GM19238 (cell line): ENCODE results near the gene KTN1.
A peak's percentile ranks its signal among the peaks of the same experiment; 100 is the strongest.

Experiments
- DNase-seq: peaks from one replicate; pipeline ENCODE4 v3.0.0; 2011; ENCODE audit warnings: low spot score; ENCODE audit not compliant: insufficient read length

Gene KTN1

DNA sequence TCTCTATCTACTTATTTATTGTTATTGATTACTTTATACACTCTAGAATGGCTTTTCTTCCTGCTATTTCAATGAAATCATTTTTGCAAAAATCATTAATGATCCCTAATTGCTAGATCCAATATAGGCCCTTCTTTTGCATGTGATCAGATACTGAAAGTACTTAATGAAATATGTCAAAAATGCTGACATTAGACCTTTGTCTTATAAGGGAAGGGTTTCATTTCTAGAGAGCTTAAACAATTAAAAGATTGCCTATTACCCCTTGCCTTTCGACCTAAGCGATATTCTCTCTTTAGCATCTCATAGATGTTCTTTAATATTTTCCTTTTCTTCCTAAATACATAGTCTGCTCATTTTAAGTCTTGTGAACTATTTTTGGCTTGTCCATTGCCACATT is 101.1 kb downstream of the KTN1 start:
- no peak for DNase-seq

DNA sequence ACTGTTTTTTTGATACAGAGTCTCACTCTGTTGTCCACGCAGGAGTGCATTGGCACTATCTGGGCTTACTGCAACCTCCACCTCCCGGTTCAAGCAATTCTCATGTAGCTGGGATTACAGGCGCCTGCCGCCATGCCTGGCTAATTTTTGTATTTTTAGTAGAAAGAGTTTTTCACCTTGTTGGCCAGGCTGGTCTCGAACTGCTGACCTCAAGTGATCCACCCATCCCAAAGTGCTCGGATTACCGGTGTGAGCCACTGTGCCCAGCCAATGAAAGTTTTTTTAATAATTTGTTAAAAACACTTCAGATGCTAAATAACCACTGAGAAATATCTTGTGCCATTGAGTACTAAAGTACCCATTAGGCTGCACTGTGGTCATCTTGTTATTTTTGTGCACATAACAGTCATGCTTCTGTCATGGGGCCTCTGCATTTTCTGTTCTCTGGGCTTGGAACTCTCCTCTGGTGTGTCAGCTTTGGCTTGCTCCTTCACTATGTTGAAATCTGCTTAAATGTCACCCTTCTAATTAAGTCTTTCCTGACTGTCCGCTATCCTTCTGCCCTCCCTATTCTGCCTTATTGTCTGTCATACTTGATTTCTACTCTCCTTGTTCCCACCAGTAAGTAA is 105.1 kb downstream of the KTN1 start:
- DNase-seq: no peak

DNA sequence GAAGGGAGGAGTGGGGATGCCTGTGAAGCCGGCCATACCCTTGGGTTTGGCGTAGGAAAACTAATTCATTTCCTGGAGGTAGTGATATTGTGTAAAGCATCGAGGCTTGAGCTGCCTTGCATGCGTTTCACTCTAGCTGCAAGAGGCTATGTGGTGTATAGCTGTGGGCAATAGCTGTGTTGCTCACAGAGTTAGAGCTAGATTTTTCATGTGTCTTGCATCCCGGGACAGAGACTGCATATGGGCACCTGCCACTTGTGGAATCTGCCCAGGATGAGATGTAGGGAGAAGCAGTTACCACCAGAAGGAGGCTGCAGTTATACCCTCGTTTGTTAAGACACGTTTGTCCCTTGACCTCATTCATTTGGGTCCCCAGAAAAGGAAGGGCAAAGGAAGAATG is 106.7 kb downstream of the KTN1 start:
- DNase-seq: no peak

DNA sequence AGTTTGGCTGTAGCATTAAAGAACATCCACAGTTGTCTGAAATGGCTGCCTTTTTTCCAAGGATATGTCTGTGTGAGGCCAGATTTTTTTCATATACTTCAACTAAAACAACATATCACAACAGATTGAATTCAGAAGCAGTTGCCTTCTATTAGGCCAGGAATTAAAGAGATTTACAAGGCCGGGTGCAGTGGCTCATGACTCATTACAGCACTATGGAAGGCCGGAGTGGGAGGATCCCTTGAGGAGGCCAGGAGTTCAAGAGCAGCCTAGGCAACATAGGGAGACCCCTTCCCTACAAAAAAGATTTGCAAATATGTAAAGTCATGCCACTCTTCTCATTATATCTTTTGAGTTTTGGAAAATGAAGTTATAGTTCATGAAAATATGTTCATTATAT is 108.6 kb downstream of the KTN1 start:
- DNase-seq: no peak

DNA sequence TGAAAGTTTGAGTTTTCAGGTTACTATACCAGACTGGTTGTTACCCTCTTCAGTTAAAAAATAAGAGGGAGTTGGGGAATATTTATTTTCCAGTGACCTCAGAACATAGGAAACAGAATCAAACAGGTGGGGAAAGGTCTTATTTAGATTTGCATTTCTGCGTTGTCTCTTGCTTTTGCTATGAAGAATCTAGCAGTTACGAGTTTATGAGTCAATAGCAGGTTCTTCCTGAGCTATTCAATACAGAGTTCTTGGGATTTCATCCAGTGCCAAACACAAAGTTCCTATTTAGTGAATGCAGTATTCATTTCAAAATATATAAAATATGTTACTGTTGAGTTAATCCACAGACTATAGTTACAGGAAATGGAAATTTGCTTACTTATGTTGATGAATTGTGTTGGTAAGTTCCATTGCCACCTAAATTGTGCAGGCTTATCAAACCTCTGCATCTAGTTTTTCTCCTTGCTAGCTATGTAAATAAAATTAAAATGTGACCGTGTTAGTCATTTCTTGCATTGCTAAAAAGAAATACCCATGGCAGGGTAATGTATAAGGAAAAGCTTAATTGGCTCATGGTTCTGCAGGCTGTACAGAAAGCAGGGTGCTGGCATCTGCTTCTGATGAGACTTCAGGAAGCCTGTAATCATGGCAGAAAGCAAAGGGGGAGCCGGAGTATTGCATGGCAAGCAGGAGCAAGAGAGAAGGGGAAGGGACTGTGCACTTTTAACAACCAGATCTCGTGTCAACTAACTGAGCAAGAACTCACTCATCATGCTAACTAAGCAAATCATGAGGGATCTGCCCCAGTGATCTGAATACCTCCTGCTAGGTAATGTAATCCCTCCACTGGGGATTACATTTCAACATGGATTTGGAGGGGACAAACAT is 110.2 kb downstream of the KTN1 start:
- no peak for DNase-seq

DNA sequence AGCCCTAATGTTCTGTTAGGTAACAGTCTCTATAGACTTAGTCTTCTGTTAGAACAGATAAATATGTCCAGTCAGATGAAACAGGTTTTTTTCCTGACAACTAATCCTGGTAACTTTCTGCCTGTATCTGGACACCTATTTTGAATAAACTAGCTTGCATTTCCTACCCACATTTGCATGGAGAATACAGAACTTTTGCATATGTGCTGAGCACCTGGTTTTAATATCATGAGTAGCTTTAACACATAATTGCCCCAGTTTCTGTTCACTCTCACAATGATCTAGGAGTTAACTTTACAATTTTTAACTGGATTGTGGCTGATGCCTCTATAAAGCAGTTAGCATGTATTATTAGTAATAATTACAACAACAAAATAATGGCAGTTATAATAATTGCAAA is 111.7 kb downstream of the KTN1 start:
- no peak for DNase-seq

DNA sequence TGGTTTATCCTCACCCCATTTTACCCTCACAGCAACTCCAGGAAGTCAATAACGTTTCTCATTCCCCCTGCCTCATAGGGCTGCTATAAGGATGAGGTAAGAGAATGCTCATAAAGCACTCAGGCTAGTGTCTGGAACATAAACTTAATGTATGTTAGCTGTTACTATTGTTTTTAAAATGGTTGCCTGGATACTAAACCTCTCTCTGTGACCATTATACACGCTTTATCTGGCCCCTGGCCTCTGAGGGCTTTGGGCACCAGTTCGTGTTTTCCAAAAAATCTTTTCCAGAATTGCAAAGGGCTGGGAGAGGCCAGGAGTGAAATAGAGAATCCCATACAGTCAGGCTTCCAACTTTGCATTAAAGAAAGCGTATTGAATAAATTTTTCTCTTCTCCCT is 113.9 kb downstream of the KTN1 start:
- no peak for DNase-seq

DNA sequence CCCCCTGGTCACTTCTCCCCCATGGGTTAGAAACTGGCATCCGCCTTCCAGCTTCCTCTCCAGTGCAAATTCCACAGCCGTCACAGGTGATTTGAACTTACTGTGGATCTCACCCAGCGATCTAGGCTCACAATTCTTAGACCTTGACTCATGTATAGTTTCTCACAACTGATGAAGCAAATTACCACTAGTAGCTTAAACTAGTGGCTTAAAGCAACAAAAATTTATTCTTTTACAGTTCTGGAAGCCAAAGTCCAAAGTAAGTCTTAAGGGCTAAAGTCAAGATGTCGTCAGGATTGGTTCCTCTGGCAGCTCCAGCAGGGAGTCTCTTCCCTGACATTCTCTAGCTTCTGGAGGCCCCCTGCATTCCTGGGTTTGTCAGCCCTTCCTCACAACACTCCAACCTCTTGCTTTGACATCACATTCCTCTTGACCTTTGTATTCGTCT is 117.4 kb downstream of the KTN1 start:
- DNase-seq: no peak

DNA sequence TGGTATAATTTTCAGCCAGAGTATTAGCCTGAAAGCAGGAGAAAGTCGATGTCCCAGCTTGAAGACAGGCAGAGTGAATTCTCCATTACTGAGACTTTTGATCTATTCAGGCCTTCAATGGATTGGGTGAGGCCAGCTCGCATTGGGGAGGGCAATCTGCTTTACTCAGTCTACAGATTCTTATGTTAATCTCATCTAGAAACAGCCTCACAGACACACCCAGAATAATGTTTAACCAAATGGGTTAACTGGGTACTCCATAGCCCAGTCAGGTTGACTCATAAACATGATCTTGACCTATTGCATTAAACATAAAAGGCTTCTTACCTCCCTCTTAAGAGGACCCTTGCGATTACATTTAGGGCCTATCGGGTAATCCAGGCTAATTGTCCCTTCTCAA is 118.0 kb downstream of the KTN1 start:
- no peak for DNase-seq

DNA sequence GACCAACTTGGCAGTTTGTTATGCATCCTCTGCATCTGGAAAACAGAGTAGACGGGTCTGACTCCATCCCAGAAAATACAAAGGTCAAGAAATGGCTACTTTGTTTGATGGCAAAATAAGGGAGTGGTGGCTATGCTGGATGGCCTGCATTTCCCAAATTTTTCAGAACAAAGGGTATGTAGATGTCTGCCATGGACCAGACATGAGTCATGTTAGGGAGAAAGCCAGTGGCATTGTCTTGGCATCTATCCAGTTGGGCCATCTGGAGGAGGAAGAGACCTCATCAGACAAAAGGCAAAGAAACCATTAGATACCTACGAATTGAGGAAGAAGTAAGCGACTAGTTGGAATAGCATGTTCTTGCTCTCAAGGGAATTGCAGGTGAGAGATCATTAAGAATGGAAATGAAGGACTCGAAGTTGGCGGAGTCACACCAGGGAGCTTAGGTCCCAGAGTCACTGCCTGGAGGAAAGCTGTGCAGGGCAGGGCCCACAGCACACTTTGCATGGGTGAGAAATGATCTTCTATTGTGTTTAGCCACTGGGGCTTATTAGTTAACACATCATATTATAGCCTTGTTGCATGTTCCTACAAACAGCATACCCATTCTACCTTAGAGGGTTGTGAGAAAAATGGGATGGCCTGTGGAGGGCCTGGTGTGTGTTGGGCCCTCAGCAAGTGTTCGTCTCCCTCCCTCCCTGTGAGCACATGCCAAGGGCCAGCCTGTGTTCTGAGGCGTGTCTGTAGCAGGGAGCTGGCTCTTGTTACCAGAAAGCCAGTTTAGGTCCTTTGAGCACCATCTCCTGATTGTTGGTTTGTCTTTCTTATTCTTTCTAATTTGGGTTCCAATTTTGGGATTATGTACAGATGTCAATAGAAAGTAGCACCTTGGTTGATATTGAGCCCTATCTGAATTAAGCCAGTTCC is 119.4 kb downstream of the KTN1 start:
- DNase-seq: no peak

DNA sequence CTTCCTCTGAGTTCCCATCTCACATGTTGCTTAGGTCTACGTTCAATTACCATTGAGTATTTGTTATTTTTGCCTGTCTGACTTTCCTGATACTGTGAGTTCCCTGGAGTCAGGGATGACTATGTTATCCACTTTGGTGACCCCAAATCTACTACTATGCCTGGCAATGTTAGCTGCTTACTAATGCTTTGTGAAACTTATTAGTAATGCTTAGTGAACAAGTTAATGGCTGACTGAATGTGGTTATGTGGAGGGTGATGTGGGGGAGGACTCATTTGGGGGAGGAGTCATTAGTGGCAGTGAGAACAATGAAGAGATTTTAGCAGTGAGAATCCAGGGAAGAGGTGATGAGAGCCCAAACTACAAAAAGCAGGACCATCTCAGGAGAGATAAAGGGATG is 121.6 kb downstream of the KTN1 start:
- peak; percentile 28 for DNase-seq

DNA sequence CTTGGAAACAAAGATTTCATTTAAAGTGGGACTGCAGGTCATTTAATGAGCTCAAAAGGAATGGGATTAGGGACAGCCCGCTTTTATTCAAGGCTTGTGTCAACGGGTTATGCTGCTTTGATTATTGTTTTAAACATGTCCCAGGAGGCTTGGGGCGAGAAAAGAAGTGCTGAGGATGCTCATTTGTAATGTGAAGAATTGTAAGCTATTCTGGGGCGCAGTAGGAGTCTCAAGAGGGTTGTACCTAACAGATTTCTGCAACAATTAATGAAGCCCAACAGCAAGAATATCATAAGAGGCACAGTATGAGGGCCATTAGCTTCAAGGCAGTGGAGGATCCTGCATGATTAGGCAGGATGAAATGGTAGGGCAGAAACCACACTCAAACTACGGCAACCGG is 122.5 kb downstream of the KTN1 start:
- no peak for DNase-seq

DNA sequence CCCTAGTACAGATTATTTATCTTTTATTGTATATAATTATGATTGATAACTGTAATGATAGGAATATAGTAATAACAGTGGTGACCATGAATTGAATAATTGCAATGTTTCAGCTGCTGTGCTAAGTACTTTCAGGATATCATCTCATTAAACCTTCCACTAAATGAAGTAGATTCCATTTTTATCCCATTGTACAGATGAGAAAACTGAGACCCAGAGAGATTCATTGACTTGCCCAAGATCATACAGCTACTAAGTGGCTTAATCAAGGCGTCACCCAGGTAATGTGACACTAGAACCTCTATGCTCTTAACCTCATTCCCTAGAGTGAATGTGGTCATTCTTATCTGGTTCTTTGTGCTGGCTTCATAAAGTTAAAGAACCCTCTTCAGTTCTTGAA is 124.6 kb downstream of the KTN1 start:
- DNase-seq: no peak

DNA sequence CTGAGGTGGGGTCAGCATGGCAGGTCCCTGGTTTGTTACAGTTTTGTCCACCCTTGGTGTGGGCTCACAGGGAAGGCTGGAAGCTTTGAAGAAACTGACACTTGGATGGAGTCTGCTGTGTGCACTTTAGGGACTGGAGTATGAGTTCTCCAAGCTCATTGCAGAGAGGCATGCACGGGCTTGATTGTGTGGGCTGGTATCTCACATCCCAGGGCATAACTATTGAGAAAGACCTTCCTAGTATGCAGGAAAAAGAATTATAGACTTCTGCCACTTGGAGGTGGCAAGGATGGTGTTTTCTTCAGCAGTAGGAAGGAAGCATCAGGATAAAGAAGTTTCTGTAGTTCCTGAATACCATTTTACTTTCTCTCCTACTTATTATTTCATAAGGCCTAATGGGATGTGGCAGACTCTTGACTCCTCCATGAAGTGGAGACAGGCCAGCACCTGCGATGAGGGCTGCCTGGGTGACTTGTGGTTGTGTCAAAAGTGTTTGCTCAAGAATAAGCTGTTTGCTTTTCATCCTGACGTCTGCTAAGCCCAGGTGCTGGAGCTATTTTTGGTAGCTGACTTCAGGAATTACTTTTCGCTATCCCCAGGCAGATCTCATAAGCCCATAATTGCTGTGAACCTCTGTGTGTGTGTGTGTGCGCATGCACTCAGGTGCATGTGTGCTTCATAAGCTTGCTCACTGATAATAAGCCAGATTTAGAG is 125.8 kb downstream of the KTN1 start:
- no peak for DNase-seq

DNA sequence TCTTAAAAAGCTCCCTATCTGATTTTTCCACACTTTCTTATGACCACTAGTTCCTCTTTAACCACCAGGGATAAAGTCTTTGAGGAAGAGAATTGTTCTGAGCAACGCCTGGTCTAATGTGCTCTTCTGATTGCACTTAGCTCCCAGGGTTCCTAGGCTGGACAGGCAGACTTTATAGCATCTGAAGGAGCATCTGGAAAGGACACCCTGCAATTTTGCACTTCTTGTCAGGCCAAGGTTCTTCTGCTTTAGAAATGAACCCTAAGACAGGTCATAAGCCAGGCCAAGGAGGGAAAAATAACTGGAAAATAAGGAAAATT is 126.3 kb downstream of the KTN1 start:
- no peak for DNase-seq

DNA sequence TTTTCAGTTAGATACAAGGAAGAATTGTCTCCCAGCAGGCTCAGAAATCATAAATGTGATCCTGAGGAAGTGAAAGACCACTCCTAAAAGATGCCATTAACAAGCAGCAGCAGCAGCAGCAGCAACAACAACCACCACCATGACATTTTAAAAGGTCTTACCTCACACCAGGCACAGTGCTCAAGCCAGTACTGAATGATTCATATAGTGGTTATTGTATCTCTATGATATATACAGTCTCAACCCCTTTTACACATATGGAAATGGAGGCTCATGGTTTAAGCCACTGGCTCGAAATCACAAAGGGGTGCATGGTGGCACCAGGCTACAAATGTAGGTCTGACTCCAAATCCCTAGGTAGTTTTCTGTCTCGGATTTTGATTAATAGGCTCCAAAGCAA is 126.9 kb downstream of the KTN1 start:
- DNase-seq: no peak

DNA sequence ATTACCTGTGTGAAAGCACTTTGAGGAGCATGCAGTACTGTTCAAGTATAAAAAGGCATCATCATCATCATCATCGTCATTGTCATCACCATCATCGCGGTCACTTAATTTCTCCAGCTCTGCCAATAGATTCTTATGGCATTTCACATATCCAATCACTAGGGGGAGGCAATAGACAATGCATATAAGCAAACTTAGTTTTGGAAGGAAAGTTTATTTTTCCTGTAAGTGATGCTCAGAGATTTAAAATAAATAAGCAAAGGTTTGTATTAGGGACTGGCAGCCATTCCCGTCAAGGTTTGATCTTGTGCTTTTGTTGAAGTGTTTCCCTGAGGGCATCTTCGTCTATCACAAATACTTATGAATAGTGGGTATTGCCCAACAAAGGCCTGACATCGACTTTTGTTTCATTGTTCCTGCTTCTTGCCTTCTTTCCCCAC is 127.4 kb downstream of the KTN1 start:
- DNase-seq: no peak

DNA sequence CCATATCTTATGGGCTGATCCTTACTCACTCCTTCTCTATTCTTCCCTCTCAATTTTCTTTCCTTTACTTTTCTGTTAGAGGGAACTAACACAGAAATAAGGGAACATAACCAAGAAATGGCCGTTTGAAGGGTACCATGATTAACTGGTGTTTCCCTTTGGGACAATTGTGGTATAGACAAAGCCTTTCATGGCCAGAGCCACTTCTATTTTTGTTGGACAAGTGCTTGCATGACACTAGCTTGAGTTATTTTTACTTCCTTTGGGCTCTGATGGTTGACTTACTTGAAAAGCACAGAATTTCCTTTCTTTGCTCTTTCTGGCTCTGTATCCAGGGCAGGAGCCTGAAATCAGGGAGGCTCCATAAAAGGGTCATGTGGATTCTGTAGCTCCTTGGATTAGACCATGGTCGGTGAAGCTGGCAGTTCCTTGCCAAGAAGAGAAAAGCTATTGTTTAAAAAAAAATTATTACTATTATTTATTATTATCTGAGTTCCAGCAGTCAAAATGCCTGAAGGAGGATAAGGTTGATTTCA is 130.6 kb downstream of the KTN1 start:
- DNase-seq: no peak

DNA sequence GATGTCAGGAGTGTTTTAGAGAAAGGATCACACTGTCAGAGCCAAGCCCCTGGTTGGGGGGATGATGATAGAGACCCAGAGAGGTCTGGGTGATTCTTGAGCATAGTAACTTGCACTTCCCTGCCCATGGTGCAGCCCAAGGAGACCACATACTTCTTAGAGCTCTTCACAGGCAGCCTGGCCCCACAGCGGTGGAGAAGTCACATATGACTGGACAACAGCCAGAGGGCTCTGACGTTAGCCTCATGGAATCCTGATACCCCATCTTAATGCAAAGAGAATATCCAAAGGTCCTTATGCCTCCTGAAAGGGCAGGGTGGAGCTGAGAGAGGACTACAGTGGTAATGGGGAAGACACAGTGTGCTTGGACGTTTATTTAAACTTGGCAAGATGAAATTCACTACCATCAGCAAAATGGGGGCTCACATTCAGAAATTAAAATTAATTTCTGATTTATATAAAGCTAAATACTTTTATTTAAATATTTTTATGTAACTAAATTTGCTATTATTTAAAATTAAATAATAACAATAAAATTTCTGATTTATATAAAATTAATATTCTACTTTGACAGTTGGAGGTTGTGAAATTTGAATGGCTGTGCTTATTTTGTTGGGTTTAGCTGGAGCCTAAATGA is 131.3 kb downstream of the KTN1 start:
- no peak for DNase-seq

DNA sequence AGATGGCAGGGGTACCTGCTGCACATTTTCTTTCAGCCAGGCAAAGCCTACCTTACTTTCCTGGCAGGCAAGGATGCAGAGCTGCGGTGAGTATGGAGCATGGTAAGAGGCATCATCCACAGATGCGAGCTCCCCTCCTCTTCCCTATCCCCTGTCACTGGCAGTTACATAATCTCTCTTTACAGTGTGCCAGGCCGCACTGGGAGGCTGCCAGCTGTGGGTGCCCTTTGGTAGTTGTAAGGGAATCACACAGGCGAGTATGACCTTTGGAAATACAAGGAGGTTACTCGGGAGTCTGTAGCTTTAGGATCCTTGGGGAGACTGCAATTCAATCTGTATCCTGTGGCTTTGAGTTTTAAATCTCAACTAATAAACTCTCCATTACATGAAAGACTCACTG is 132.5 kb downstream of the KTN1 start:
- no peak for DNase-seq

DNA sequence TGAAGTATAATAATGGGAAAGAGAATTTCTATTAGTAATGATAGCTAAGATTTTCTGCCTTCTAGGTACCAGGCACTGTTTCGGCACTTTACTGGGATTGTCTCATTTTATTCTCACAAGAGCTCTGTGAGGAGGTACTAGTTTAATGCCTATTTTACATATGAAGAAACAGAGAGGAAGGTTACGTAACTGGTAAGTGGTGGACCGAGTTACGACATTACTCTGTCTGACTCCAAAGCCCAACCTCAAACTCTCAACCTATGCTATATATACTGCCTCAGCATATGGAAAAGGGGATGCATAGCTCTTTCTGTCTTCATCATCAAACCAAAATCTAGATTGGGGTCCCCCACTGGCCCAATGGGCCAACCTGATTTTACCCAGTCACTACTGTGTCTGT is 133.5 kb downstream of the KTN1 start:
- DNase-seq: no peak
